ENCODE results near the gene PIGK.

DNA sequence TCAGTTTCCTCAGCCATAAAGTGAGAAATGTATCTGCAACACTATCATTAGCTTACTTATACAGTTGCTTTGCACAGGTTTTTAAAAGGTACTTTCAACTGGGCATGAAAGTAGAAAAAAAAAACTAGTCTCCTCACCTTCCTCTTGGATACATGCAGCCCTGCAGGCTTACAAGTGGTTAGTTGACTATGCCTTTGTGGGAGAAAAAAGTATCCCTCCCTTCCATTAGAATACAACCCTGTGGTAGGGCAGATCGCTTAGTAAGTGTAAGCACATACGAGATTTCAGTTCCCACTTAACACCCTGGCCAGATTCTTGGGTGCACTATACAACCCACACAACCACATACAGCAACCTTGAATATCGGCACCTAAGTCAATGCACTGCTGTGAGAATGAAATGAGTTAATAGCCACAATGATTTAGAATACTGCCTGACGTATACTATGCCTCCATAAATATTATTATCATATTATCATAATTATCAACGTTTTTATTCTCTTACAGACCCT lies 54.7 kb downstream of the PIGK start:
- no peak for TF ChIP-seq CTCF (IDR thresholded peaks at IDR 0.05)
- TF ChIP-seq POLR2A (IDR thresholded peaks at IDR 0.05) = no peak
